ENCODE data around the gene XIRP1.

GRCh38 chr3:39228496-39228895 lies 36.1 kb upstream of the XIRP1 start:
- TF ChIP-seq POLR2A (IDR thresholded peaks at IDR 0.05; ENCODE audit: low read depth) (no peak), CTCF (IDR thresholded peaks at IDR 0.05) (no peak)
